Epithelial cell of esophagus (primary cell): ENCODE measurements around the gene MFSD1.

ENCODE experiments used
- DNase-seq: peaks from one replicate; pipeline ENCODE4 v3.0.0; 2010; ENCODE audit warnings: low read depth
- H3K4me3 ChIP-seq: 2 replicates; pipeline ENCODE4 v1.5.1; 2011; ENCODE audit warnings: mild to moderate bottlenecking, low read length, control low read depth
- CTCF ChIP-seq: IDR thresholded peaks from 2 replicates; pipeline ENCODE4 v1.5.1; 2011; ENCODE audit warnings: low read depth, mild to moderate bottlenecking, low read length, control low read depth, inconsistent platforms; ENCODE audit not compliant: insufficient read depth; ENCODE audit errors: missing control alignments

The MFSD1 gene

DNA sequence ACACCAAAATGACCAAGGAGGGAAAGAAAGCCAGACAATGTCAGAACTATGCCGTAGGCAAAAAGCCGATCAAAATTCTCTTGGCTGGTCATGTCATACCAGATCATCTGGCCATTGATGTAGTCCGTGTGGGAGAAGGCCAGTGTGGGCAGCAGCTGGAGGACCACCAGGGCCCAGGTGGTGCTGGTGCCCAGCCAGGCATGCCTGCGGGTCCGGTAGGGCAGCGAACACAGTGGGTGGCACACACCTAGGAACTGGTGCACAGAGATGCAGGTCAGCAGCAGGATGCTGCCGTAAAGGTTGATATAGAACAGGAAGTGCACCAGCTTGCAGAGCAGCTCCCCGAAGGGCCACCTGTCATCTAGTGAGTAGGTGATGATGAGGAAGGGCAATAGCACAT lies 39.5 kb downstream of the MFSD1 start:
- no peak for TF ChIP-seq CTCF
- DNase-seq, result no peak
- no peak overlapping the region for H3K4me3 ChIP-seq

- no peak overlapping the region for H3K4me3 ChIP-seq
- no peak for DNase-seq
- no peak for TF ChIP-seq CTCF
These were observed 41.1 kb downstream of the MFSD1 start for GRCh38 chr3:158842976-158843375.

GRCh38 chr3:158845765-158846350 lies 44.0 kb downstream of the MFSD1 start:
- peak; percentile 48 for DNase-seq
- TF ChIP-seq CTCF, result peak; percentile 72

GRCh38 chr3:158846803-158847451 lies 45.1 kb downstream of the MFSD1 start:
- DNase-seq, result no peak
- no peak overlapping the region for H3K4me3 ChIP-seq
- no peak for TF ChIP-seq CTCF

More at GRCh38 chr3:158845765-158846350, 44.0 kb downstream of the MFSD1 start:
- H3K4me3 ChIP-seq, result no peak overlapping the region

DNA sequence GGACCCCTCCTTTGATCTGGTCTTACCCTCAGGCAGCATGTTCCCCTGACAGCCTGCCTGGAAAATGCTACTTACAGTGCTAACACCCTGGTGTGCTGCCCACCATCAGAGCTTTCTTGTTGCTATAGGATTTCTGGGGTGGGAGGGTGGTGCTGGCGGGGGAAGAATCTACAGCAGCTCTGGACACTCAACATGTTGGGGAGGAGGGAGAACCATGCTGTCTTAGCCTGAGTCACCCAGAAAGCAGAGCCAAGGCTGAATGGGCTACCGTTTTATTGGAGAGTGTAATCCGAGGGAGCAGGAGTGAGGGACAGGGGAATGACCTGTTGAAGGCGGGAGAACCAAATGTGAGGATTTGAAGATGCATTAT lies 45.6 kb downstream of the MFSD1 start:
- H3K4me3 ChIP-seq, result no peak overlapping the region
- DNase-seq, result no peak
- no peak for TF ChIP-seq CTCF

DNA sequence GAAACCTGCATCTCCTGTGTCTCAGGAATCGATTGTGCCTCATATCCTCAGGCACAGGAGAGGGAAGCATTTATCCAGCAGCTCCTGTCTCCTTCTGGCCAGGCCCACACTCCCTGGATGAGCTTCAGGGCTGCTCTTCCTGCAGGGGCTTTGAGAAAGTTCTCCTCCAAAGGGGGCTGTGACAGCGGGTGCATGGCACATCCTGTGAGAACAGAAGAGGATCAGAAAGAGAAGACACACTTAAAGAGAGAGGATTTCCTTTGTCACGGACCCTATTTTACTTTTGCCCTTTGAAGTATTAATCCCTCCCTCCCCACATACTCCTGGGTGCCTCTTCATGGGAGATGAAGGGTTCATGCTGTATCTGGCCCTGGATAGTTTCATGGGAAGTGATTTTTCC lies 46.0 kb downstream of the MFSD1 start:
- H3K4me3 ChIP-seq, result no peak overlapping the region
- no peak for TF ChIP-seq CTCF
- DNase-seq, result no peak

GRCh38 chr3:158849757-158850156 lies 47.9 kb downstream of the MFSD1 start:
- H3K4me3 ChIP-seq, result no peak overlapping the region
- TF ChIP-seq CTCF, result no peak
- no peak for DNase-seq
